K562 (cell line): ENCODE measurements around the gene STT3B. TPM values are rescaled to one million over a fixed set of nuclear protein-coding genes. Genes with fewer than 3 reads are reported as not detected.

Source experiments
- CBFA2T3 ChIP-seq: fragments of 450-650 bp; IDR thresholded peaks from 2 replicates; pipeline ENCODE4 v1.6.1; 2017
- CEBPG ChIP-seq, 3 experiments: fragments of 200-800 bp in 1 of 3; sonication (Bioruptor generic) in 1 of 3; sonication (generic) in 1 of 3; formaldehyde crosslinking in 1 of 3; IDR thresholded peaks in 2 of 3; conservative IDR thresholded peaks in 1 of 3; 2 replicates each; pipeline versions ENCODE4 v1.6.1 to v1.8.0; 2016 to 2022; ENCODE audit warnings: missing compliant biosample characterization in 2 of 3, missing genetic modification characterization in 2 of 3, mild to moderate bottlenecking in 1 of 3, missing genetic modification reagents in 1 of 3
- DDX20 ChIP-seq: fragments of 450-650 bp; IDR thresholded peaks from 2 replicates; pipeline ENCODE4 v1.6.1; 2016; ENCODE audit warnings: missing genetic modification characterization, low read depth, mild to moderate bottlenecking, missing compliant biosample characterization, moderate library complexity
- ELF1 ChIP-seq: fragments of 200-800 bp; sonication (Bioruptor generic); IDR thresholded peaks from 2 replicates; pipeline ENCODE4 v1.6.1; 2016; ENCODE audit warnings: missing genetic modification characterization, missing compliant biosample characterization
- FOSL1 ChIP-seq: fragments of 200-800 bp; sonication (Bioruptor generic); conservative IDR thresholded peaks from 2 replicates; pipeline ENCODE4 v1.6.1; 2016; ENCODE audit warnings: missing genetic modification characterization, missing compliant biosample characterization
- HDAC2 ChIP-seq: fragments of 450-650 bp; IDR thresholded peaks from 2 replicates; pipeline ENCODE4 v1.6.1; 2016; ENCODE audit warnings: mild to moderate bottlenecking
- HSF4 ChIP-seq: fragments of 250-450 bp; sonication (Bioruptor Pico); IDR thresholded peaks from 2 replicates; pipeline ENCODE4 v2.1.2; 2022; ENCODE audit warnings: mild to moderate bottlenecking, moderate library complexity, borderline replicate concordance
- KDM5B ChIP-seq: fragments of 200-600 bp; sonication (generic); IDR thresholded peaks from 2 replicates; pipeline ENCODE4 v1.6.1; 2012; ENCODE audit warnings: low read depth, mild to moderate bottlenecking, moderate library complexity, low read length, control low read depth, inconsistent platforms; ENCODE audit not compliant: insufficient replicate concordance
- MBD2 ChIP-seq: sonication (generic); IDR thresholded peaks from 2 replicates; pipeline ENCODE4 v1.6.1; 2016; ENCODE audit warnings: low read depth, borderline replicate concordance
- MCM5 ChIP-seq: fragments of 450-650 bp; IDR thresholded peaks from 2 replicates; pipeline ENCODE4 v1.6.1; 2016; ENCODE audit warnings: low read depth
- NFIC ChIP-seq: fragments of 450-650 bp; IDR thresholded peaks from 2 replicates; pipeline ENCODE4 v1.6.1; 2017; ENCODE audit warnings: mild to moderate bottlenecking, inconsistent platforms
- PTBP1 ChIP-seq: fragments of 200-400 bp; formaldehyde crosslinking; IDR thresholded peaks from 2 replicates; pipeline ENCODE4 v1.6.1; 2017; ENCODE audit warnings: low read depth, low read length
- SIN3A ChIP-seq, 2 experiments: fragments of 150-350 bp in 1 of 2; IDR thresholded peaks; 2 replicates each; pipeline ENCODE4 v1.6.1; 2011 to 2016; ENCODE audit warnings: borderline replicate concordance in 2 of 2, low read depth in 2 of 2, low read length in 2 of 2, mild to moderate bottlenecking in 2 of 2, moderate library complexity in 2 of 2; ENCODE audit not compliant: control insufficient read depth in 1 of 2
- SIRT6 ChIP-seq: IDR thresholded peaks from one replicate; pipeline ENCODE4 v1.6.1; 2012; ENCODE audit warnings: low read depth, mild to moderate bottlenecking, control low read depth, inconsistent platforms, low read length, moderate library complexity
- TAF15 ChIP-seq: fragments of 200-400 bp; formaldehyde crosslinking; IDR thresholded peaks from 2 replicates; pipeline ENCODE4 v1.6.1; 2017; ENCODE audit warnings: mild to moderate bottlenecking, low read depth, low read length, moderate library complexity
- TCF3 ChIP-seq: sonication (generic); formaldehyde crosslinking; IDR thresholded peaks from 2 replicates; pipeline ENCODE4 v1.4.0; 2020; ENCODE audit warnings: mild to moderate bottlenecking, missing genetic modification reagents
- XRCC4 ChIP-seq: IDR thresholded peaks from one replicate; pipeline ENCODE4 v1.6.1; 2011; ENCODE audit not compliant: insufficient read depth, insufficient read length; ENCODE audit errors: extremely low read depth
- ZNF133 ChIP-seq: fragments of 250-450 bp; sonication (Bioruptor Pico); IDR thresholded peaks from 2 replicates; pipeline ENCODE4 v1.4.0; 2020; ENCODE audit warnings: mild to moderate bottlenecking
- ZNF263 ChIP-seq: sonication (generic); formaldehyde crosslinking; IDR thresholded peaks from 2 replicates; pipeline ENCODE4 v1.8.0; 2022; ENCODE audit warnings: mild to moderate bottlenecking, missing genetic modification reagents, borderline replicate concordance
- ZNF699 ChIP-seq: fragments of 250-450 bp; sonication (Bioruptor Pico); IDR thresholded peaks from 2 replicates; pipeline ENCODE4 v1.8.0; 2021; ENCODE audit warnings: mild to moderate bottlenecking, moderate library complexity; ENCODE audit not compliant: insufficient replicate concordance
- ZNF76 ChIP-seq: fragments of 250-450 bp; sonication (Bioruptor Pico); IDR thresholded peaks from 2 replicates; pipeline ENCODE4 v1.4.0; 2020; ENCODE audit warnings: mild to moderate bottlenecking, moderate library complexity, borderline replicate concordance
- polyA plus RNA-seq, 8 experiments: library from polyadenylated mRNA; depleted of rRNA in 4 of 8; stranded (reverse) in 5 of 8; unstranded in 3 of 8; fragments of >200 nt; fragmentation: Nextera tagmentation in 2 of 8; fragmentation: Illumina TruSeq in 1 of 8; extraction: Ambion mirVana in 2 of 8; extraction: Trizol in 1 of 8; gene quantifications; 2 replicates each; pipeline versions ENCODE4 v1.2.1 to v1.2.3, GENCODE V29; 2011 to 2014; ENCODE audit warnings: inconsistent platforms in 1 of 8, missing spikeins in 1 of 8
- total RNA-seq, 7 experiments: library from RNA; depleted of rRNA in 6 of 7; stranded (reverse); fragments of >200 nt in 6 of 7; fragmentation: Illumina TruSeq in 2 of 7; extraction: Trizol in 2 of 7; gene quantifications; 2 replicates each; pipeline versions ENCODE4 v1.2.1 to v1.2.3, GENCODE V29; 2011 to 2021; ENCODE audit warnings: low replicate concordance in 1 of 7
- TF ChIP-seq, protein P1 (sequence below): fragments of 250-450 bp; sonication (Bioruptor Pico); IDR thresholded peaks from 2 replicates; pipeline ENCODE4 v1.4.0; 2020
- TF ChIP-seq, protein P2 (sequence below): fragments of 450-650 bp; IDR thresholded peaks from 2 replicates; pipeline ENCODE4 v1.6.1; 2018; ENCODE audit warnings: mild to moderate bottlenecking, low read depth; ENCODE audit not compliant: partially characterized antibody

STT3B gene
- total and polyA plus RNA-seq, 9 of the 15 experiments (the other 6 are each of a cell fraction or from before 2014, with no cell fraction given), result 22.4 to 147 (median 100) TPM

DNA sequence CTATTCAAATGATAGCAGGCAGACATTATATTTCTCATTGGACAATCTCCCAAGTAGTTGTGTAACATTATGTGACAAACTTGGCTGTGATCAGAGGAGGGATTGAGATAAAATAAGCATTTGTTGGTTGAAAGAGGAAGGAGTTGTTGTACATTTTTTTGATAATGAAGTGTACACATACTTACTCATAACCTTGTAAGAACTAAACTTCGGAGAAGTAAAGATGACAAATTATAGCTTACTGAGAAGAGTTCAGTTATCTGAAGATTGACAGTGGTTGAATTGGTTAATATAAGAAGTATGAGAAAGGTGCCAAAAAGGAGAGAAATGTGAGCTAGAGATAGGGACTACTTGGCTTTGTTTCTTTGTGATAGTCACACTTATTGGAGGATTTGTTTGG is 32.6 kb downstream of the STT3B start (continued):
- peak; percentile 11; the same call in 1 of the 2 replicates for TF ChIP-seq NFIC
- TF ChIP-seq MCM5, result no peak
- no peak for TF ChIP-seq SIN3A (IDR thresholded peaks at IDR 0.05; ENCODE audit: borderline replicate concordance in 2 of 2, control insufficient read depth in 1 of 2, low read depth in 2 of 2, low read length in 2 of 2)
- TF ChIP-seq KDM5B, result no peak
- no peak for TF ChIP-seq MBD2
- TF ChIP-seq CEBPG (CRISPR knock-in tag; IDR thresholded peaks at IDR 0.05), result no peak
- TF ChIP-seq CEBPG (tag; conservative IDR thresholded peaks at IDR 0.05 in 1 of 2, IDR thresholded peaks at IDR 0.05 in 1 of 2), result peak in 1 of 2 experiments; percentile 67; a peak in 2 of 4 replicates
- TF ChIP-seq ZNF263 (CRISPR knock-in tag), result no peak
- TF ChIP-seq XRCC4, result no peak
- no peak for TF ChIP-seq HSF4 (CRISPR knock-in tag)
- TF ChIP-seq ZNF699, result no peak
- TF ChIP-seq TAF15, result no peak
- 0 out of 2 replicates have a peak, but pooled peaks have one; percentile 33 for TF ChIP-seq FOSL1 (tag)
- no peak for TF ChIP-seq ELF1 (tag)
- no peak for TF ChIP-seq ZNF76 (CRISPR knock-in tag)
- no peak for TF ChIP-seq PTBP1
- TF ChIP-seq DDX20, result no peak
- TF ChIP-seq CBFA2T3, result peak; percentile 59
- no peak for TF ChIP-seq ZNF133 (CRISPR knock-in tag)
- no peak for TF ChIP-seq SIRT6
- TF ChIP-seq, protein P1, sequence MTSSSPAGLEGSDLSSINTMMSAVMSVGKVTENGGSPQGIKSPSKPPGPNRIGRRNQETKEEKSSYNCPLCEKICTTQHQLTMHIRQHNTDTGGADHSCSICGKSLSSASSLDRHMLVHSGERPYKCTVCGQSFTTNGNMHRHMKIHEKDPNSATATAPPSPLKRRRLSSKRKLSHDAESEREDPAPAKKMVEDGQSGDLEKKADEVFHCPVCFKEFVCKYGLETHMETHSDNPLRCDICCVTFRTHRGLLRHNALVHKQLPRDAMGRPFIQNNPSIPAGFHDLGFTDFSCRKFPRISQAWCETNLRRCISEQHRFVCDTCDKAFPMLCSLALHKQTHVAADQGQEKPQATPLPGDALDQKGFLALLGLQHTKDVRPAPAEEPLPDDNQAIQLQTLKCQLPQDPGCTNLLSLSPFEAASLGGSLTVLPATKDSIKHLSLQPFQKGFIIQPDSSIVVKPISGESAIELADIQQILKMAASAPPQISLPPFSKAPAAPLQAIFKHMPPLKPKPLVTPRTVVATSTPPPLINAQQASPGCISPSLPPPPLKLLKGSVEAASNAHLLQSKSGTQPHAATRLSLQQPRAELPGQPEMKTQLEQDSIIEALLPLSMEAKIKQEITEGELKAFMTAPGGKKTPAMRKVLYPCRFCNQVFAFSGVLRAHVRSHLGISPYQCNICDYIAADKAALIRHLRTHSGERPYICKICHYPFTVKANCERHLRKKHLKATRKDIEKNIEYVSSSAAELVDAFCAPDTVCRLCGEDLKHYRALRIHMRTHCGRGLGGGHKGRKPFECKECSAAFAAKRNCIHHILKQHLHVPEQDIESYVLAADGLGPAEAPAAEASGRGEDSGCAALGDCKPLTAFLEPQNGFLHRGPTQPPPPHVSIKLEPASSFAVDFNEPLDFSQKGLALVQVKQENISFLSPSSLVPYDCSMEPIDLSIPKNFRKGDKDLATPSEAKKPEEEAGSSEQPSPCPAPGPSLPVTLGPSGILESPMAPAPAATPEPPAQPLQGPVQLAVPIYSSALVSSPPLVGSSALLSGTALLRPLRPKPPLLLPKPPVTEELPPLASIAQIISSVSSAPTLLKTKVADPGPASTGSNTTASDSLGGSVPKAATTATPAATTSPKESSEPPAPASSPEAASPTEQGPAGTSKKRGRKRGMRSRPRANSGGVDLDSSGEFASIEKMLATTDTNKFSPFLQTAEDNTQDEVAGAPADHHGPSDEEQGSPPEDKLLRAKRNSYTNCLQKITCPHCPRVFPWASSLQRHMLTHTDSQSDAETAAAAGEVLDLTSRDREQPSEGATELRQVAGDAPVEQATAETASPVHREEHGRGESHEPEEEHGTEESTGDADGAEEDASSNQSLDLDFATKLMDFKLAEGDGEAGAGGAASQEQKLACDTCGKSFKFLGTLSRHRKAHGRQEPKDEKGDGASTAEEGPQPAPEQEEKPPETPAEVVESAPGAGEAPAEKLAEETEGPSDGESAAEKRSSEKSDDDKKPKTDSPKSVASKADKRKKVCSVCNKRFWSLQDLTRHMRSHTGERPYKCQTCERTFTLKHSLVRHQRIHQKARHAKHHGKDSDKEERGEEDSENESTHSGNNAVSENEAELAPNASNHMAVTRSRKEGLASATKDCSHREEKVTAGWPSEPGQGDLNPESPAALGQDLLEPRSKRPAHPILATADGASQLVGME (CRISPR knock-in tag), result no peak
- TF ChIP-seq, protein P2, sequence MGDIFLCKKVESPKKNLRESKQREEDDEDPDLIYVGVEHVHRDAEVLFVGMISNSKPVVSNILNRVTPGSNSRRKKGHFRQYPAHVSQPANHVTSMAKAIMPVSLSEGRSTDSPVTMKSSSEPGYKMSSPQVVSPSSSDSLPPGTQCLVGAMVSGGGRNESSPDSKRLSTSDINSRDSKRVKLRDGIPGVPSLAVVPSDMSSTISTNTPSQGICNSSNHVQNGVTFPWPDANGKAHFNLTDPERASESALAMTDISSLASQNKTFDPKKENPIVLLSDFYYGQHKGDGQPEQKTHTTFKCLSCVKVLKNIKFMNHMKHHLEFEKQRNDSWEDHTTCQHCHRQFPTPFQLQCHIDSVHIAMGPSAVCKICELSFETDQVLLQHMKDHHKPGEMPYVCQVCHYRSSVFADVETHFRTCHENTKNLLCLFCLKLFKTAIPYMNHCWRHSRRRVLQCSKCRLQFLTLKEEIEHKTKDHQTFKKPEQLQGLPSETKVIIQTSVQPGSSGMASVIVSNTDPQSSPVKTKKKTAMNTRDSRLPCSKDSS, result no peak
- peak; percentile 59 for TF ChIP-seq TCF3
- TF ChIP-seq HDAC2, result no peak
